Stimulated activated CD4-positive, alpha-beta T cell treated with anti-CD3 and anti-CD28 coated beads, Interleukin-15, amount 100 ng/mL, for 24 hours (primary cell): ENCODE data around the gene GATAD2B.

ENCODE experiments used
- DNase-seq: peaks from one replicate; pipeline ENCODE4 v3.0.0-alpha.2; 2020

GATAD2B gene

GRCh38 chr1:153831026-153831425 is 91.7 kb downstream of the GATAD2B start:
- no peak for DNase-seq

DNA sequence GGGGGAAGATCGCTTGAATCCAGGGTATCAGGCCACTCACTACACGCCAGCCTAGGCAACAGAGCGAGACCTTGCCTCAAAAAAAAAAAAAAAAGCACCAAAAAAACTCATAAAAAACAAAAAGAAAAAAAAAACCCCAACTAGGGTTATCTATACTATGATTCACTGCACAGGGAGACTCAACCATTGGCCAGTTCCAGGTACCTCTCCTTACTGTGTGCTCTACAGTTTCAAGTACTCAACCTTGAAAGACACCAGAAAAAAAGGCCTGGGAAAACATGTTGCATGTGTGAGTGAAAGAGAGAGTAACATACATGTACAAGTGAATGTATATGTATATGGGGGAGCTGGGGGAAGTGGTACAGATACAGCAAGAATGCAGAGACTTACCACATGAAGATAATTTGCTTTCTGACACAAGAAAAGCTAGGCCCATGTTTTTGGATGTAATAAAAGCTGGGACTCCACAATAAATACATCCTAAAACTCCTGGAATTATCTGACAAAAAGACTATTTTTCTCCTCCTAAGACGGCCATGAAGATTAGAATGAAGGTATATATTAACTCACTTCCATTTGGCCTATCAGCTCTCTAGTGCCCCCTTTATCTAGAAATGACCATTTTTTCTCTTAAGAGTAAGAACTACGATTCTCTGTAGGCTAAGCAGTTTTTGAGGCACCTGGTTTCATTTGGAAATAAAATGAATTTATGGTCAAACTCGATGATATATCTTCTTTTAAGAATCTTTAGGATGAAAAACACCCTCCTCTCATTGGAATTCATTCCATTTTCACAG is 95.4 kb downstream of the GATAD2B start:
- no peak for DNase-seq

- DNase-seq: no peak
These were observed 103.9 kb downstream of the GATAD2B start for GRCh38 chr1:153818876-153819275.

GRCh38 chr1:153816283-153816889 is 106.4 kb downstream of the GATAD2B start:
- no peak for DNase-seq

DNA sequence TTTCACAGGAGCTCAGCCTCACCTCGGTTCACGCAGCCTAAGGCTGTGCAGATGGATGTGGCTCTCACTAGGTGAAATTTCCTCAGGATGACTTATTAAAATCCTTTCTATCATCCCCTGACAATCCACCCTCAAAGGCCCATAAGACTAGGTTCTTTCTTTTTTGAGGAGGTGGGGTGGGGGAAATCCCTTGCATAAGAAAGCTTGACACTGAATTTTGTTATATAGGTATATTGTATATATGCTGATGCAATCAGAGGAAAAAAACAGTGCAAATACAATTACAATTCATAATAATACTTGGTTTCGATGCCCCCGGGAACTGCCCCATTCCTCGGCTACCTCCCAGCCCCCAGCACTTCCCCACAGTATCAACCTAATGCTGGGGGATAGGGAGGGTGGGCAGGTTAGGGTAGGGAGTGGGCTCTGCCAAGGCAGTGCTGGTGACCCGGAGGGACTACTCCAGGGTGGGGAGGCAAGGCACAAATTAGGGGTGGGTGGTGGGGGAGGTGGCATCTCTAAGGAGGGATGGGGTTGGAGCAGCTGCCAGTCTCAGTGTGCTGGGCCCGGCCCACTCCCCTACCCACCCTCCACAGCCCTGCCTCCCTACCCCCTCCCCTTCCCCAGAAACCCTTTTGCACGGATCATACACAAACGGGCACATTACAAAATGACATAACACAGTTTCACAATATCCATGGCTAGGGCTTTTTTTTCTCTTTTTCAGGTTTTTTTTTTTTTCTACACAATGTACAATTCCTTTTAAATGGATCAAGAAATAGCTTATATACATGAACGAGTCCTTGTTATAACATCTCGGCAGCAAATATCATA is 116.7 kb downstream of the GATAD2B start:
- DNase-seq: no peak

GRCh38 chr1:153805042-153805745 is 117.6 kb downstream of the GATAD2B start:
- peak; percentile 76 for DNase-seq

DNA sequence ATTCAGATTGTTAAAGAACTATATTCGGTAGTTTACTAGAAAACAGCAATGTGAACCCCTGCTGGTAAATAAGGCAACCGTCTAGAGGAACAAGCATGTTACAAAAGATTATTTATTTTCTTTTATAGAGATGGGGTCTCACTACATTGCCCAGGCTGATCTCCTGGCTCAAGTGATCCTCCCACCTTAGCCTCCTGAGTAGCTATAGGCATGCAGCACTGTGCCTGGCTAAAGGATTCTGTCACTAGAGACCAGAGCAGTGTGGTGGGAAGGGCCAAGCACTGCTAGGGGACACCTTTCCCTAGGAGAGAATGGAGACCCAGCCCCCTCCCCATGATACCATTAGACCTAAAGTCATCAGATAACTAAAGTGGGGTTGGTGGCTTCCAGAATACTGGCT is 118.7 kb downstream of the GATAD2B start:
- DNase-seq: no peak

GRCh38 chr1:153803470-153804056 is 119.2 kb downstream of the GATAD2B start:
- no peak for DNase-seq

DNA sequence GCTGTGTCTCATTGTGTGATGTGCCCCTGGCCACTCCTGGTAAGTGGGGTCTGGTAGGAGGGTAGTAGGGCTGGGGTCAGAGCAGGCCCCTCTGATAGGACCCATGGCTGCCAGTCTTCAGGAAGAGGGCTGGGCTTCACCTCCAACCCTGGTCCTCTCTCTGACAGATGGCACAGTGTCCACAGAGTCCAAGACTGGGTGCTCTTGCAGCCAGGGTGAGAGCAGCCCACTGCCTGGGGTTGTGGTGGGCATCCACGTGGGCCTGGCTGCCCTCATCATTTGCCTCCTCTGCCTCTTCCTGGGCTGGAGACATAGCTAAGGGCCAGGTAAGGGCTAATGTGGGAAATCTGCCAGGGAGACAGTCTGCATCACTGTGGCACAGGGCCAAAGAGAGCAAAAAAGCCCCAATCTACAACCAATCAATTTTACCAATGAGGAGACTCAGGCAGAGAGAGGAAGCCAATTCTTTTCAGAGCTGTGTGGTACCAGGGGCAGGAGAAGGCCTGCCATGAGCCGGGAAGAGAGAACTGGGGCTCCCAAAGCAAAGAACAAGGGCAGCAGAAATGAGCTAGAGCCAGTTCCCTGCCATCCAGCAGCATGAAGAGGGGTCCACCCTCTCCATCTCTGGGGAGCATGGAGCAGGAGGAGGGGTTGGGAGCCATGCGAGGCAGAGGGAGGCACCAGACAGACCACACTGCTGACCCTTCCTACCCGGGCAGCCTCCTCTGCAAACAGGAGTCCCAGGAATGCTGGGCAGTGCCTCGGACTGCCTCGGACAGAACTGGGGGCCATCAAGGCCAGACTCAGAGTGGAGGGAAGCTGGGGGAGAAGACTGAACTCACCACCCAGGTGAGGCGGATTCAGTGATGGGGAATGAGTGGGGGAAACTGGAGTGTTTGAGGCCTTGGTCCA is 120.7 kb downstream of the GATAD2B start:
- DNase-seq: no peak

DNA sequence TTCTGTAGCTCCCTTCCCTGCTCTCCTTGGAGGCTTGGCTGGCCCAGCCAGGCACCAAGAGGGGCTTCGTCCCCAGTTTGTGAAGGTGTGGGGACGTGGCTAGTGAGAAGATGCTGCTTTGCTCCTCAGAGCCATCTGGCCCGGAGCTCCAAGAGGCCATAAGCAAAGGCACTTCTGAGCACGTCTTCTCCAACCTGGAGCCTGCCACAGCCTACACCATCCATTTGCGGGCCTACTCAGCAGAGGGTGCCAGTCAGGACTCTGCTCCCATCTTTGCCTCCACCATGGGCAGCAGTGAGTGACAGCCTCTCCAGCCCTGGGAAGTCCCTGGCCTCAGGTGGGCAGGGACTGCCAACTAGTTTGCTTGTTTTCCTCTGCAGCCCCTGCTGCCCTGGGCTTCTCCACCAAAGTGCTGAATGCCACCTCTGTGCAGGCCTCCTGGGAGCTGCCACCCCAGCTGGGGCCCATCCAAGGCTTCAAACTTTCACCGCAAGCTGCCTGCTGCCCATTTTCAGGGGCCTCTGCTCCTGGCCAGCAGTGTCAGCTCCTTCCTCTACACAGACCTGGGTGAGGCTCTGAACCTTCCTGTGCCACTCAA is 121.6 kb downstream of the GATAD2B start:
- no peak for DNase-seq

DNA sequence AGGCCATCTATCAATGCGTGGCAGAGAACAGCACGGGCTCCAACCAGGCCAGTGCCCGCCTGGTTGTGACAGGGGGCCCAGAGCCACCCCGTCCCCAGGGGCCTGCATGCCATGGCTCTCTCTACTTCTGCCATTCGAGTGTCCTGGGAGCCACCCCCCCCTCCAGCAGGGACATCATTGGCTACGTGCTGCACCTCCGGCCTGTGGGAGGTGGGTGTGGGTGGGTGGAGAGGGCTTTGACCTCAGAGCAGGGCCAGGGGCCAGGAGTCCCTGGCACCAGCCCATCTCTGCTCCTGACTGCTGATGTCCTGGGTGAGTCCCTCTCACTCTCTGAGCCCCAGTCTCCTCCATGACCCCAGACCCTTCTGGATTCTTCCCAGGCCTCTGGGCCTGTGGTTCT is 122.3 kb downstream of the GATAD2B start:
- no peak for DNase-seq

GRCh38 chr1:153799566-153800465 is 123.0 kb downstream of the GATAD2B start:
- DNase-seq: no peak

DNA sequence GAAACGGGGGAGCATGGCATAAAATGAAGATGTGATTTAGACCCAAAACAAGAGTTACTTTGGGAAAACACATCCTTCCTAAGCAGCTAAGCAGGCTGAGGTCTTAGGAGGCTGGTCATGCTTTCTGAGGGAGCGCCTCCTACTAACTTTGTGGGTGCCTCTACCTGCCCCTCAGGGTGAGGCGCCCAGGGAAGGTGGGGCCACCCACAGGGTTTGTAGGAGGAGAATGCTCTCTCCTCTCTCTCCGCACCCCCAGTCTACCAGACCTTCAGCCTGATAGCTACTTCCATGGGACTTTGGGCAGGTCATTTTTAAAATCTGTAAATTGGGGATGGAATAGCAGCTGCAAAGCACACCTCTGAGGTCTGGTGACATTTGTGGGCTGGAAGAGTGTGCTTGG is 123.8 kb downstream of the GATAD2B start:
- no peak for DNase-seq

DNA sequence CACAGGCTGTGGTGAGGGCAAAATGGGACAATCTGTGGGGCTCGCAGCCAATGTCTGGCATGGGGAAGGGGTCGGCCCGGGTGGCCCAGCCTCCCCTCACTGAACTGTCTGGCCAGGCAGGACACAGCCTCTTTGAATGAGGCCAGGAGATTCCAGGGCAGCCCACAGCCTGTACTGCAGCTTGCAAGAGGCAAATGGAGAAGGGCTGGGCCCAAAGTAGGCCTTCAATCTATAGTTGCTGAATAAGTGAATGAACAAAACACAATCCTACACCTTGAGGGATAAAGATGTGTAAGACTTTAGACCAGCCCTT is 124.3 kb downstream of the GATAD2B start:
- no peak for DNase-seq

DNA sequence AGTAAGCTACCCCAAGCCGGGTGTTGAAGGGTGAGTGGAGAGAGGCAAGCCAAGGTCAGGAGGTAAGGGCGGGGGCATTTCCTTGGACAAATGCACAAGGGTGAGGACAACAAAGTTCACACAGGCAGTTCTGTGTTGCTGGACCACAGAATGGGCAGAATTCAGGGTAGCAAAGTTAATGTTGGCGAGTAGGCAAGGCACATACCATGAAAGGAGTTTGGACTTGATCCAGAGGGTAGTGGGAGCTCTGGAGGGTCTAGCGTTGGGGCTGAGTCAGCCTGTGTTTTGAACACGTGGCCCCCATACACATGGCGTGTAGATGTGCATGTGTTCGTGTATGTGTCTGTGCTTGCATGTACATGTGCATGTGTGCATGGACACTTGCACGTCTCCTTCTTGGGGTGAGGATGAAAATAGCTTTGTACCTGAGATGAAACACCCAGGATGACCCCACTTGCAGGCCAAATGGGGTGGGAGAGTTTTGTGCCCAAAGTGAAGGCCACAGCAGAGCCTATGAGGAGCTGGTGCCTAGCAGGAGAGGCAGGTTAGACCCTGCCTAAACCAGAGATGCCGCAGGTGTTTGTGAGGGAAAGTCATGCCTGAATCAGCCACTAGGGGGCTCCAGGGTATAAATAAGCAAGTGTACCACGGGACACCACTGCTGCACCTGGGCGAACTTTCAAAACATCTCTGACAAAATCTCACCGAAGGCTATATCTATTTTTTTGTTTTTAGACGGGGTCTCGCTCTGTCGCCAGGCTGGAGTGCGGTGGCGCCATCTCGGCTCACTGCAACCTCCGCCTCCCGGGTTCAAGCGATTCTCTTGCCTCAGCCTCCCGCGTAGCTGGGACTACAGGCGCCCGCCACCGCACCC is 125.7 kb downstream of the GATAD2B start:
- peak; percentile 90 for DNase-seq

GRCh38 chr1:153795934-153796785 is 126.6 kb downstream of the GATAD2B start:
- DNase-seq: no peak

DNA sequence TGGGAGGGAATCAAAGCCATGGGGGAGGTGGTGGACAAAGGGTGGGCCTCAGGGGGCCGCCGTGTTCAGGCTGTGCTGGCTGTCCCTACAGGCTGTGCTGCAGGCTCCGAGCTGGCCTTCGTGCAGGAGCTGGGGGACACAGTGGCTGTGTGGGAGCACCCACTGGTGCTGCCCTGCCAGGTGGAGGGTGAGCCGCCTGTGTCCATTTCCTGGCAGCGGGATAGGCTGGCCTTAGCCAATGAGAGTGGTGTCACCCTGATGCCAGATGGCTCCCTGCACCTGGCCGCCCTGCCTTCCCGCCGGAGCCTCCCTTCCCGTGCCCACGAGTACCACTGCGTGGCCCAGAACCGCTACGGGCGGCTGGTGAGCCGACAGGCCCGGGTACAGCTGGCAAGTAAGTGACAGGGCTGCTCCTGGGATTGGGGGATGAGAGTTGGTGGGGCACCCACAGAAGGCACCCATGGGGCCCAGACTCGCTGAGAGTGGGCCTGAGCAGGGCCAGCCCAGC is 127.4 kb downstream of the GATAD2B start:
- DNase-seq: no peak
